CD4-positive, alpha-beta T cell (primary cell): ENCODE results near the gene RUBCN. TPM values are rescaled to one million over a fixed set of nuclear protein-coding genes. Genes with fewer than 3 reads are reported as not detected.
A peak's percentile ranks its signal among the peaks of the same experiment; 100 is the strongest.

Experiments
- ATAC-seq: fragments of 200-7000 bp; cut with Tn5 transposase; one replicate; pipeline ENCODE4 v1.10.0; 2022; ENCODE audit warnings: mild to moderate bottlenecking; ENCODE audit not compliant: poor library complexity
- CTCF ChIA-PET: fragments of 350-600 bp; sonication (Branson Sonifier 250); formaldehyde crosslinking; loops from one replicate; lab custom pipeline; 2021; ENCODE audit warnings: antibody characterized with exemption, inconsistent platforms; lab: Charles Lee
- POLR2A ChIA-PET: fragments of 350-600 bp; sonication (Branson Sonifier 250); formaldehyde crosslinking; loops from one replicate; lab custom pipeline; 2021; ENCODE audit warnings: antibody characterized with exemption, inconsistent platforms; lab: Charles Lee
- DNase-seq, 14 experiments: peaks; one replicate each; pipeline ENCODE4 v3.0.0-alpha.2; 2013 to 2020; ENCODE audit warnings: mixed read lengths in 2 of 14
- H3K27ac ChIP-seq, 2 donors: one replicate each; pipeline versions ENCODE4 v1.5.1 to v1.7.0; 2013; ENCODE audit warnings: low read length in 2 of 2, low read depth in 1 of 2, mild to moderate bottlenecking in 1 of 2
- H3K27me3 ChIP-seq, 2 experiments: 1 replicate in 1 of 2; 2 replicates in 1 of 2; pipeline versions ENCODE4 v1.6.1 to v1.7.0; 2013; ENCODE audit warnings: low read length in 2 of 2, control low read depth in 1 of 2, mild to moderate bottlenecking in 1 of 2, moderate library complexity in 1 of 2; ENCODE audit not compliant: insufficient read depth in 2 of 2, control insufficient read depth in 1 of 2
- H3K36me3 ChIP-seq: one replicate; pipeline ENCODE4 v1.6.1; 2013; ENCODE audit warnings: low read length, control low read depth; ENCODE audit not compliant: insufficient read depth
- H3K4me1 ChIP-seq: one replicate; pipeline ENCODE4 v1.6.1; 2013; ENCODE audit warnings: low read length, control low read depth; ENCODE audit not compliant: insufficient read depth
- H3K4me3 ChIP-seq: one replicate; pipeline ENCODE4 v1.5.1; 2013; ENCODE audit warnings: mild to moderate bottlenecking, low read length, moderate library complexity
- H3K9me3 ChIP-seq, 2 experiments: 1 replicate in 1 of 2; 2 replicates in 1 of 2; pipeline versions ENCODE4 v1.6.1 to v1.7.0; 2013; ENCODE audit warnings: low read length in 2 of 2, mild to moderate bottlenecking in 2 of 2, control low read depth in 1 of 2, moderate library complexity in 1 of 2; ENCODE audit not compliant: control insufficient read depth in 1 of 2, insufficient read depth in 1 of 2
- H3K27ac Mint-ChIP-seq: one replicate; pipeline ENCODE4 v1.8.0; 2020; ENCODE audit warnings: mixed read lengths
- H3K27me3 Mint-ChIP-seq: one replicate; pipeline ENCODE4 v1.8.0; 2021; ENCODE audit warnings: mixed read lengths
- H3K36me3 Mint-ChIP-seq: one replicate; pipeline ENCODE4 v1.8.0; 2021; ENCODE audit warnings: low read depth, mixed read lengths
- H3K4me1 Mint-ChIP-seq: one replicate; pipeline ENCODE4 v1.8.0; 2021; ENCODE audit warnings: low read depth, mixed read lengths
- H3K4me3 Mint-ChIP-seq: one replicate; pipeline ENCODE4 v1.8.0; 2020; ENCODE audit warnings: mild to moderate bottlenecking, mixed read lengths
- H3K9me3 Mint-ChIP-seq: one replicate; pipeline ENCODE4 v1.8.0; 2020; ENCODE audit warnings: mixed read lengths
- CTCF ChIP-seq: fragments of 200-600 bp; IDR thresholded peaks from one replicate; pipeline ENCODE4 v1.8.0; 2022; ENCODE audit warnings: antibody characterized with exemption, mild to moderate bottlenecking
- intact Hi-C, 2 experiments: fragments of 100-400 bp; cut with DNase I in 1 of 2; cut with micrococcal nuclease in 1 of 2; formaldehyde crosslinking; loops; one replicate each; pipeline versions ENCODE4 v1.15.1 to v1.9.0; 2023 to 2025; cut with DNase I, micrococcal nuclease
- total RNA-seq, 174 experiments: library from RNA in 2 of 174; stranded (reverse) in 2 of 174; gene quantifications; one replicate each; pipeline ENCODE4 v1.2.3 and lab custom pipeline; 2021 to 2026

The RUBCN gene
- total RNA-seq, 2 experiments from 2014 or later = 35.3 to 38.9 TPM

- ATAC-seq (no peak), DNase-seq (no peak)
- peaks cover 9% of the 10 kb centered on the region for H3K4me1 ChIP-seq
- H3K4me3 Mint-ChIP-seq = no peak overlapping the region
- ChIA-PET POLR2A (interaction anchor here (1.0 kb wide), 1 partner anchor 44 kb away, joined by 3 read pairs; no protein-coding TSS in a partner anchor), CTCF (interaction anchor here (1.3 kb wide), 1 partner anchor 20 kb away, joined by 3 read pairs; no protein-coding TSS in a partner anchor)
- no peaks in the 10 kb centered on the region for H3K27me3 ChIP-seq
- TF ChIP-seq CTCF = no peak
- H3K36me3 Mint-ChIP-seq = peaks cover 19% of the 10 kb centered on the region
- H3K36me3 ChIP-seq = peaks cover 32% of the 10 kb centered on the region
- peaks cover 43% of the 10 kb centered on the region for H3K4me1 Mint-ChIP-seq
- no peaks in the 10 kb centered on the region for H3K9me3 ChIP-seq
- intact Hi-C loops = no loop called here
- no peaks in the 10 kb centered on the region for H3K9me3 Mint-ChIP-seq
- H3K27ac ChIP-seq = no peak overlapping the region
- H3K27me3 Mint-ChIP-seq = no peaks in the 10 kb centered on the region
- H3K27ac Mint-ChIP-seq = no peak overlapping the region
- no peak overlapping the region for H3K4me3 ChIP-seq
Observed at GRCh38 chr3:197756704-197757103, 20.0 kb upstream of the RUBCN start.

GRCh38 chr3:197753263-197753662 lies 16.6 kb upstream of the RUBCN start:
- ChIA-PET POLR2A (interaction anchor here (0.9 to 1.3 kb wide), 2 partner anchors 38 to 41 kb away, joined by 5 to 6 read pairs; partner anchors contain the start of gene LRCH3), CTCF (interaction anchor here (1.0 to 1.7 kb wide), 4 partner anchors 20 to 49 kb away, joined by 3 to 4 read pairs (median 4); partner anchors contain the start of gene LRCH3)
- no peaks in the 10 kb centered on the region for H3K9me3 ChIP-seq
- H3K27ac ChIP-seq = no peak overlapping the region
- Mint-ChIP-seq H3K36me3 (peaks cover 33% of the 10 kb centered on the region), H3K9me3 (no peaks in the 10 kb centered on the region), H3K27me3 (no peaks in the 10 kb centered on the region), H3K4me3 (peak overlapping the region; percentile 82), H3K4me1 (peaks cover 68% of the 10 kb centered on the region), H3K27ac (peak overlapping the region; percentile 87)
- DNase-seq = peak in 1 of 14 experiments; percentile 25
- no peaks in the 10 kb centered on the region for H3K27me3 ChIP-seq
- peaks cover 13% of the 10 kb centered on the region for H3K36me3 ChIP-seq
- peaks cover 20% of the 10 kb centered on the region for H3K4me1 ChIP-seq
- TF ChIP-seq CTCF = no peak
- no peak for ATAC-seq
- no peak overlapping the region for H3K4me3 ChIP-seq
- intact Hi-C loops = loop anchor here (2.0 to 5.0 kb wide), 4 partner anchors 39 to 196 kb away; partner anchors contain the start of genes BDH1 (in 1 of the 2) and LRCH3 (in 1 of the 2)

- peak overlapping the region; percentile 87 for H3K27ac Mint-ChIP-seq
- H3K9me3 Mint-ChIP-seq = no peaks in the 10 kb centered on the region
- H3K4me3 Mint-ChIP-seq = peak overlapping the region; percentile 87
- ChIA-PET POLR2A (interaction anchor here (2.4 kb wide), 1 partner anchor 38 kb away, joined by 28 read pairs; the partner anchor contains the start of gene LRCH3), CTCF (no interaction called here)
- DNase-seq (no peak), ATAC-seq (no peak)
- intact Hi-C loops = loop anchor here (2.0 to 5.0 kb wide), 4 partner anchors 40 to 195 kb away; partner anchors contain the start of genes BDH1 (in 1 of the 2) and LRCH3 (in 1 of the 2)
- TF ChIP-seq CTCF = no peak
- peak overlapping the region in 1 of 2 donors; percentile 28 for H3K27ac ChIP-seq
- H3K4me1 ChIP-seq = peaks cover 20% of the 10 kb centered on the region
- no peak overlapping the region for H3K4me3 ChIP-seq
- H3K36me3 ChIP-seq = peaks cover 7% of the 10 kb centered on the region
- H3K27me3 ChIP-seq = no peaks in the 10 kb centered on the region
- peaks cover 30% of the 10 kb centered on the region for H3K36me3 Mint-ChIP-seq
- peaks cover 68% of the 10 kb centered on the region for H3K4me1 Mint-ChIP-seq
- no peaks in the 10 kb centered on the region for H3K9me3 ChIP-seq
- no peaks in the 10 kb centered on the region for H3K27me3 Mint-ChIP-seq
Observed at GRCh38 chr3:197752107-197752506, 15.4 kb upstream of the RUBCN start.
